B cell (primary cell): ENCODE measurements around the gene GRID2. TPM values are rescaled to one million over a fixed set of nuclear protein-coding genes. Genes with fewer than 3 reads are reported as not detected.

Source experiments
- ATAC-seq: fragments of 200-7000 bp; cut with Tn5 transposase; one replicate; pipeline ENCODE4 v1.10.0; 2021; ENCODE audit warnings: low read depth, mild to moderate bottlenecking, moderate number of reproducible peaks, moderate library complexity
- CTCF ChIA-PET: fragments of 350-600 bp; sonication (Branson Sonifier 250); formaldehyde crosslinking; loops from one replicate; lab custom pipeline; 2021; ENCODE audit warnings: antibody characterized with exemption, inconsistent platforms; lab: Charles Lee
- POLR2A ChIA-PET: fragments of 350-600 bp; sonication (Branson Sonifier 250); formaldehyde crosslinking; loops from one replicate; lab custom pipeline; 2021; ENCODE audit warnings: antibody characterized with exemption; lab: Charles Lee
- DNase-seq: peaks from one replicate; pipeline ENCODE4 v3.0.0; 2013
- H2AFZ ChIP-seq: 2 replicates; pipeline ENCODE4 v1.6.1; 2012; ENCODE audit warnings: mild to moderate bottlenecking, low read depth, low read length; ENCODE audit not compliant: insufficient read depth, poor library complexity, severe bottlenecking
- H3K27ac ChIP-seq, 2 donors: 1 replicate in 1 of 2; 2 replicates in 1 of 2; pipeline ENCODE4 v1.5.1; 2012 to 2013; ENCODE audit warnings: low read length in 2 of 2, mild to moderate bottlenecking in 2 of 2, moderate library complexity in 1 of 2
- H3K27me3 ChIP-seq, 4 experiments: fragments of 200-600 bp in 1 of 4; sonication (generic) in 1 of 4; replicated peaks in 1 of 4; 1 replicate in 2 of 4; 2 replicates in 2 of 4; pipeline versions ENCODE4 v1.6.1 to v1.7.0; 2013 to 2016; ENCODE audit warnings: low read length in 3 of 4, mild to moderate bottlenecking in 2 of 4, mixed read lengths in 1 of 4, moderate library complexity in 1 of 4; ENCODE audit not compliant: insufficient read depth in 4 of 4, control insufficient read depth in 3 of 4; ENCODE audit errors: control extremely low read depth in 1 of 4
- H3K36me3 ChIP-seq, 2 experiments: replicated peaks in 1 of 2; 1 replicate in 1 of 2; 2 replicates in 1 of 2; pipeline versions ENCODE4 v1.6.1 to v1.7.1; 2013; ENCODE audit warnings: low read length in 1 of 2; ENCODE audit not compliant: insufficient read depth in 2 of 2, control insufficient read depth in 1 of 2; ENCODE audit errors: control extremely low read depth in 1 of 2, extremely low read depth in 1 of 2
- H3K4me1 ChIP-seq, 2 donors: fragments of 200-600 bp in 1 of 2; sonication (generic) in 1 of 2; 1 replicate in 1 of 2; 2 replicates in 1 of 2; pipeline versions ENCODE4 v1.5.1 to v1.6.1; 2013 to 2017; ENCODE audit warnings: low read length in 2 of 2; ENCODE audit not compliant: control insufficient read depth in 2 of 2, insufficient read depth in 2 of 2
- H3K4me2 ChIP-seq: replicated peaks from 2 replicates; pipeline ENCODE3; 2012; ENCODE audit warnings: mild to moderate bottlenecking, low read depth, low read length; ENCODE audit not compliant: poor library complexity, severe bottlenecking
- H3K4me3 ChIP-seq, 5 experiments: fragments of 200-600 bp in 1 of 5; sonication (generic) in 1 of 5; 1 replicate in 3 of 5; 2 replicates in 2 of 5; pipeline versions ENCODE4 v1.5.1 to v1.7.0; 2011 to 2016; ENCODE audit warnings: low read length in 4 of 5, mild to moderate bottlenecking in 4 of 5, low read depth in 2 of 5, control low read depth in 1 of 5, moderate library complexity in 1 of 5; ENCODE audit not compliant: insufficient read depth in 1 of 5; ENCODE audit errors: control extremely low read depth in 1 of 5, extremely low read depth in 1 of 5
- H3K79me2 ChIP-seq: fragments of 200-600 bp; sonication (generic); one replicate; pipeline ENCODE4 v1.6.0; 2016; ENCODE audit warnings: low read length; ENCODE audit not compliant: control insufficient read depth, insufficient read depth
- H3K9ac ChIP-seq: fragments of 200-600 bp; sonication (generic); 2 replicates; pipeline ENCODE4 v1.6.1; 2017; ENCODE audit warnings: mild to moderate bottlenecking, low read length, moderate library complexity
- H3K9me3 ChIP-seq, 3 donors: one replicate each; pipeline versions ENCODE4 v1.6.1 to v1.7.1; 2013; ENCODE audit warnings: low read length in 2 of 3; ENCODE audit not compliant: control insufficient read depth in 2 of 3, insufficient read depth in 1 of 3; ENCODE audit errors: control extremely low read depth in 1 of 3
- H4K20me1 ChIP-seq: 2 replicates; pipeline ENCODE4 v1.6.0; 2012; ENCODE audit warnings: mild to moderate bottlenecking, low read length; ENCODE audit not compliant: insufficient read depth, control insufficient read depth, poor library complexity, severe bottlenecking
- H3K27ac Mint-ChIP-seq: one replicate; pipeline ENCODE4 v1.8.0; 2021; ENCODE audit warnings: mixed read lengths
- H3K27me3 Mint-ChIP-seq: one replicate; pipeline ENCODE4 v1.8.0; 2021; ENCODE audit warnings: mixed read lengths
- H3K4me1 Mint-ChIP-seq: one replicate; pipeline ENCODE4 v1.8.0; 2021; ENCODE audit warnings: mixed read lengths
- H3K4me3 Mint-ChIP-seq: one replicate; pipeline ENCODE4 v1.8.0; 2021; ENCODE audit warnings: mixed read lengths
- H3K9me3 Mint-ChIP-seq: one replicate; pipeline ENCODE4 v1.8.0; 2022; ENCODE audit warnings: mixed read lengths; ENCODE audit not compliant: insufficient read depth
- EZH2 ChIP-seq: IDR thresholded peaks from 2 replicates; pipeline ENCODE4 v1.6.1; 2012; ENCODE audit warnings: borderline replicate concordance, low read depth, mild to moderate bottlenecking, moderate library complexity, low read length; ENCODE audit not compliant: insufficient read depth, poor library complexity, severe bottlenecking
- WGBS: methylation state at CpG from one replicate; pipeline ENCODE4 v1.1.5; 2013; ENCODE audit warnings: missing lambda C conversion rate; ENCODE audit not compliant: insufficient coverage; 5-methylcytosine and 5-hydroxymethylcytosine counted together
- intact Hi-C: fragments of 100-400 bp; cut with micrococcal nuclease; formaldehyde crosslinking; loops from one replicate; pipeline ENCODE4 v1.10.0; 2022
- polyA plus RNA-seq: library from polyadenylated mRNA; depleted of rRNA; stranded (reverse); fragments of >200 nt; gene quantifications from 2 replicates; pipeline ENCODE4 v1.2.3, GENCODE V29; 2012
- total RNA-seq, 2 donors: library from RNA; stranded (reverse); fragments of 120-200 nt in 1 of 2; gene quantifications; 1 replicate in 1 of 2; 2 replicates in 1 of 2; pipeline versions ENCODE4 v1.2.3 to v1.2.4, GENCODE V29; 2013 to 2022
- TF ChIP-seq, protein P1 (sequence below): fragments of 200-600 bp; IDR thresholded peaks from one replicate; pipeline ENCODE4 v1.8.0; 2022; ENCODE audit warnings: antibody characterized with exemption, mild to moderate bottlenecking

The GRID2 gene
- total and polyA plus RNA-seq, 2 donors (not counting 1 experiment from before 2014, with no cell fraction given): not detected

DNA sequence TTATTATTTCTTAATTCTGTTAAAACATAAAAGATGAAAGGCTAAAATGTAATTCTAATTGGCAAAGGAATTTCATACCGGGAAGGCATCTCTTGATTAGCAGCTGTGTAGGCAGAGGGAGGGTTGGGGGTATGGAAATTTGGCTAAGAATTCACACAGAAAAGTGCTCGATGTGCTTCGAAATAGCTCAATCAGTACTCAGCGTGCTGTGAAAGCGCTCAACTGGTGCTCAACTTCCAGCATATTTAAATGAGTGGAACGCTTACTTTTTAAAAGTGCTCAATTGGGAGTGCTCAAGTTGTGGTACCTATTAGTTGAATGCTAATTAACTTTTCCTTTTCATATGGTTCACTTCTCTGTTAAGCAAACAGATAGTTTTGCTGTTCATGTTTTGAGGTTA is 828.9 kb downstream of the GRID2 start:
- Histone ChIP-seq H4K20me1 (no peaks in the 10 kb centered on the region), H3K4me2 (no peak overlapping the region), H3K36me3 (no peaks in the 10 kb centered on the region), H3K9ac (no peak overlapping the region), H3K4me1 (no peaks in the 10 kb centered on the region), H3K27ac (no peak overlapping the region), H3K27me3 (no peaks in the 10 kb centered on the region), H3K9me3 (no peaks in the 10 kb centered on the region), H3K79me2 (no peaks in the 10 kb centered on the region), H3K4me3 (no peak overlapping the region), H2AFZ (no peak overlapping the region)
- Mint-ChIP-seq H3K9me3 (no peaks in the 10 kb centered on the region), H3K27ac (no peak overlapping the region), H3K27me3 (no peaks in the 10 kb centered on the region), H3K4me3 (no peak overlapping the region), H3K4me1 (no peaks in the 10 kb centered on the region)
- CTCF ChIA-PET: no interaction called here
- DNase-seq (no peak), ATAC-seq (no peak)
- no peak for TF ChIP-seq EZH2
- TF ChIP-seq, protein P1, sequence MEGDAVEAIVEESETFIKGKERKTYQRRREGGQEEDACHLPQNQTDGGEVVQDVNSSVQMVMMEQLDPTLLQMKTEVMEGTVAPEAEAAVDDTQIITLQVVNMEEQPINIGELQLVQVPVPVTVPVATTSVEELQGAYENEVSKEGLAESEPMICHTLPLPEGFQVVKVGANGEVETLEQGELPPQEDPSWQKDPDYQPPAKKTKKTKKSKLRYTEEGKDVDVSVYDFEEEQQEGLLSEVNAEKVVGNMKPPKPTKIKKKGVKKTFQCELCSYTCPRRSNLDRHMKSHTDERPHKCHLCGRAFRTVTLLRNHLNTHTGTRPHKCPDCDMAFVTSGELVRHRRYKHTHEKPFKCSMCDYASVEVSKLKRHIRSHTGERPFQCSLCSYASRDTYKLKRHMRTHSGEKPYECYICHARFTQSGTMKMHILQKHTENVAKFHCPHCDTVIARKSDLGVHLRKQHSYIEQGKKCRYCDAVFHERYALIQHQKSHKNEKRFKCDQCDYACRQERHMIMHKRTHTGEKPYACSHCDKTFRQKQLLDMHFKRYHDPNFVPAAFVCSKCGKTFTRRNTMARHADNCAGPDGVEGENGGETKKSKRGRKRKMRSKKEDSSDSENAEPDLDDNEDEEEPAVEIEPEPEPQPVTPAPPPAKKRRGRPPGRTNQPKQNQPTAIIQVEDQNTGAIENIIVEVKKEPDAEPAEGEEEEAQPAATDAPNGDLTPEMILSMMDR: no peak
- whole genome bisulfite sequencing: 81% methylated on average over 2 of the region's 6 CpGs
- intact Hi-C loops: no loop called here
- POLR2A ChIA-PET: no interaction called here

DNA sequence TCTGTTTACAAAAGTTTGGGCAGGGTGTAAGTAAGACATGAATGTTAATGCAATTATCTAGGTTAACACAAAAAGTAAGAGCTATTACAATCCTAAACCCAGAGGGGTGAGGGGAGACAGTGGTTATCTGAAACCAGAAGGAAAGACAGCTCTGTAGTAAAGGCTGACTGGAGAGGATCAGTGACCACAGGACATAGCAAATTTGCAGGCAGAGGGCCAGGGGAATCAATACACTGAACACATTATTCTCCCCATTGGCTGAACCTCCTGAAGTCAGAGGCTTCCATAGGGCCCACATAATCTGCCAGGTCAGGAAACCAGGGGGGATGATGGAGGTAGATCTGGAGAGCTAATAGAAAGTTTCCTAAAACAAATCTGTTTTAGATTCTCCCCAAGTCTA is 835.4 kb downstream of the GRID2 start:
- no peak overlapping the region for H3K9ac ChIP-seq
- no peak overlapping the region for H2AFZ ChIP-seq
- no peak overlapping the region for H3K4me3 Mint-ChIP-seq
- H3K27me3 ChIP-seq: no peaks in the 10 kb centered on the region
- no peaks in the 10 kb centered on the region for H3K4me1 ChIP-seq
- H3K9me3 Mint-ChIP-seq: no peaks in the 10 kb centered on the region
- TF ChIP-seq, protein P1: no peak
- TF ChIP-seq EZH2: no peak
- H3K36me3 ChIP-seq: no peaks in the 10 kb centered on the region
- no peaks in the 10 kb centered on the region for H3K4me1 Mint-ChIP-seq
- no peaks in the 10 kb centered on the region for H3K27me3 Mint-ChIP-seq
- no peak overlapping the region for H3K27ac ChIP-seq
- H3K79me2 ChIP-seq: no peaks in the 10 kb centered on the region
- intact Hi-C loops: no loop called here
- DNase-seq: no peak
- H3K27ac Mint-ChIP-seq: no peak overlapping the region
- no peak overlapping the region for H3K4me2 ChIP-seq
- ChIA-PET POLR2A (no interaction called here), CTCF (no interaction called here)
- ATAC-seq: no peak
- H4K20me1 ChIP-seq: no peaks in the 10 kb centered on the region
- no peaks in the 10 kb centered on the region for H3K9me3 ChIP-seq
- no peak overlapping the region for H3K4me3 ChIP-seq
